K562 (cell line): ENCODE measurements around the gene SH3BP5. TPM values are rescaled to one million over a fixed set of nuclear protein-coding genes. Genes with fewer than 3 reads are reported as not detected.

ENCODE experiments used
- ARNT ChIP-seq, 2 experiments: fragments of 450-650 bp; IDR thresholded peaks; 2 replicates each; pipeline ENCODE4 v1.6.1; 2016; ENCODE audit warnings: mild to moderate bottlenecking in 1 of 2
- EHMT2 ChIP-seq: fragments of 450-650 bp; IDR thresholded peaks from 2 replicates; pipeline ENCODE4 v1.6.1; 2018; ENCODE audit warnings: antibody characterized with exemption
- MITF ChIP-seq: IDR thresholded peaks from 2 replicates; pipeline ENCODE4 v1.6.1; 2014; ENCODE audit warnings: antibody characterized with exemption
- PRDM10 ChIP-seq: fragments of 450-650 bp; IDR thresholded peaks from 2 replicates; pipeline ENCODE4 v1.6.1; 2018; ENCODE audit not compliant: partially characterized antibody
- SIRT6 ChIP-seq: IDR thresholded peaks from one replicate; pipeline ENCODE4 v1.6.1; 2012; ENCODE audit warnings: low read depth, mild to moderate bottlenecking, control low read depth, inconsistent platforms, low read length, moderate library complexity
- SMC3 ChIP-seq: conservative IDR thresholded peaks from 2 replicates; pipeline ENCODE4 v1.6.1; 2011; ENCODE audit warnings: low read depth, low read length, improper control_type of control experiment; ENCODE audit not compliant: insufficient read depth
- TAF15 ChIP-seq: fragments of 200-400 bp; formaldehyde crosslinking; IDR thresholded peaks from 2 replicates; pipeline ENCODE4 v1.6.1; 2017; ENCODE audit warnings: mild to moderate bottlenecking, low read depth, low read length, moderate library complexity
- ZNF511 ChIP-seq: sonication (generic); formaldehyde crosslinking; IDR thresholded peaks from 2 replicates; pipeline ENCODE4 v1.8.0; 2022; ENCODE audit warnings: mild to moderate bottlenecking, missing genetic modification reagents
- polyA plus RNA-seq, 8 experiments: library from polyadenylated mRNA; depleted of rRNA in 4 of 8; stranded (reverse) in 5 of 8; unstranded in 3 of 8; fragments of >200 nt; fragmentation: Nextera tagmentation in 2 of 8; fragmentation: Illumina TruSeq in 1 of 8; extraction: Ambion mirVana in 2 of 8; extraction: Trizol in 1 of 8; gene quantifications; 2 replicates each; pipeline versions ENCODE4 v1.2.1 to v1.2.3, GENCODE V29; 2011 to 2014; ENCODE audit warnings: inconsistent platforms in 1 of 8, missing spikeins in 1 of 8
- total RNA-seq, 7 experiments: library from RNA; depleted of rRNA in 6 of 7; stranded (reverse); fragments of >200 nt in 6 of 7; fragmentation: Illumina TruSeq in 2 of 7; extraction: Trizol in 2 of 7; gene quantifications; 2 replicates each; pipeline versions ENCODE4 v1.2.1 to v1.2.3, GENCODE V29; 2011 to 2021; ENCODE audit warnings: low replicate concordance in 1 of 7
- TF ChIP-seq, protein P1 (sequence below): fragments of 150-350 bp; IDR thresholded peaks from 2 replicates; pipeline ENCODE4 v1.6.1; 2014; ENCODE audit warnings: low read depth, mild to moderate bottlenecking, low read length, borderline replicate concordance
- TF ChIP-seq, protein P2 (sequence below): fragments of 450-650 bp; IDR thresholded peaks from 2 replicates; pipeline ENCODE4 v1.6.1; 2016; ENCODE audit warnings: mild to moderate bottlenecking

SH3BP5 gene
- total and polyA plus RNA-seq, 9 of the 15 experiments (the other 6 are each of a cell fraction or from before 2014, with no cell fraction given) = 2.9 to 29.0 (median 14.9) TPM

GRCh38 chr3:15205934-15206661 lies 126.3 kb downstream of the SH3BP5 start, which contains the start of gene CAPN7 (continued):
- TF ChIP-seq ZNF511 (CRISPR knock-in tag) (peak; percentile 43), EHMT2 (no peak), SIRT6 (no peak), PRDM10 (no peak), ARNT (IDR thresholded peaks at IDR 0.05) (no peak), TAF15 (no peak), SMC3 (no peak), MITF (peak; percentile 77; the same call in 1 of the 2 replicates)
- TF ChIP-seq, protein P1, sequence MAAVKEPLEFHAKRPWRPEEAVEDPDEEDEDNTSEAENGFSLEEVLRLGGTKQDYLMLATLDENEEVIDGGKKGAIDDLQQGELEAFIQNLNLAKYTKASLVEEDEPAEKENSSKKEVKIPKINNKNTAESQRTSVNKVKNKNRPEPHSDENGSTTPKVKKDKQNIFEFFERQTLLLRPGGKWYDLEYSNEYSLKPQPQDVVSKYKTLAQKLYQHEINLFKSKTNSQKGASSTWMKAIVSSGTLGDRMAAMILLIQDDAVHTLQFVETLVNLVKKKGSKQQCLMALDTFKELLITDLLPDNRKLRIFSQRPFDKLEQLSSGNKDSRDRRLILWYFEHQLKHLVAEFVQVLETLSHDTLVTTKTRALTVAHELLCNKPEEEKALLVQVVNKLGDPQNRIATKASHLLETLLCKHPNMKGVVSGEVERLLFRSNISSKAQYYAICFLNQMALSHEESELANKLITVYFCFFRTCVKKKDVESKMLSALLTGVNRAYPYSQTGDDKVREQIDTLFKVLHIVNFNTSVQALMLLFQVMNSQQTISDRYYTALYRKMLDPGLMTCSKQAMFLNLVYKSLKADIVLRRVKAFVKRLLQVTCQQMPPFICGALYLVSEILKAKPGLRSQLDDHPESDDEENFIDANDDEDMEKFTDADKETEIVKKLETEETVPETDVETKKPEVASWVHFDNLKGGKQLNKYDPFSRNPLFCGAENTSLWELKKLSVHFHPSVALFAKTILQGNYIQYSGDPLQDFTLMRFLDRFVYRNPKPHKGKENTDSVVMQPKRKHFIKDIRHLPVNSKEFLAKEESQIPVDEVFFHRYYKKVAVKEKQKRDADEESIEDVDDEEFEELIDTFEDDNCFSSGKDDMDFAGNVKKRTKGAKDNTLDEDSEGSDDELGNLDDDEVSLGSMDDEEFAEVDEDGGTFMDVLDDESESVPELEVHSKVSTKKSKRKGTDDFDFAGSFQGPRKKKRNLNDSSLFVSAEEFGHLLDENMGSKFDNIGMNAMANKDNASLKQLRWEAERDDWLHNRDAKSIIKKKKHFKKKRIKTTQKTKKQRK = no peak
- TF ChIP-seq, protein P2, sequence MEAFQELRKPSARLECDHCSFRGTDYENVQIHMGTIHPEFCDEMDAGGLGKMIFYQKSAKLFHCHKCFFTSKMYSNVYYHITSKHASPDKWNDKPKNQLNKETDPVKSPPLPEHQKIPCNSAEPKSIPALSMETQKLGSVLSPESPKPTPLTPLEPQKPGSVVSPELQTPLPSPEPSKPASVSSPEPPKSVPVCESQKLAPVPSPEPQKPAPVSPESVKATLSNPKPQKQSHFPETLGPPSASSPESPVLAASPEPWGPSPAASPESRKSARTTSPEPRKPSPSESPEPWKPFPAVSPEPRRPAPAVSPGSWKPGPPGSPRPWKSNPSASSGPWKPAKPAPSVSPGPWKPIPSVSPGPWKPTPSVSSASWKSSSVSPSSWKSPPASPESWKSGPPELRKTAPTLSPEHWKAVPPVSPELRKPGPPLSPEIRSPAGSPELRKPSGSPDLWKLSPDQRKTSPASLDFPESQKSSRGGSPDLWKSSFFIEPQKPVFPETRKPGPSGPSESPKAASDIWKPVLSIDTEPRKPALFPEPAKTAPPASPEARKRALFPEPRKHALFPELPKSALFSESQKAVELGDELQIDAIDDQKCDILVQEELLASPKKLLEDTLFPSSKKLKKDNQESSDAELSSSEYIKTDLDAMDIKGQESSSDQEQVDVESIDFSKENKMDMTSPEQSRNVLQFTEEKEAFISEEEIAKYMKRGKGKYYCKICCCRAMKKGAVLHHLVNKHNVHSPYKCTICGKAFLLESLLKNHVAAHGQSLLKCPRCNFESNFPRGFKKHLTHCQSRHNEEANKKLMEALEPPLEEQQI = no peak
